K562 (cell line): ENCODE data around the gene CPT1C. TPM values are rescaled to one million over a fixed set of nuclear protein-coding genes. Genes with fewer than 3 reads are reported as not detected.

Experiments
- ARID3A ChIP-seq: IDR thresholded peaks from 2 replicates; pipeline ENCODE4 v1.6.1; 2012; ENCODE audit warnings: low read depth, low read length, improper control_type of control experiment, borderline replicate concordance
- BDP1 ChIP-seq: IDR thresholded peaks from 3 replicates; pipeline ENCODE4 v1.6.1; 2011; ENCODE audit not compliant: insufficient read length, insufficient read depth
- BRF2 ChIP-seq: IDR thresholded peaks from 3 replicates; pipeline ENCODE4 v1.6.1; 2011; ENCODE audit warnings: borderline replicate concordance, mild to moderate bottlenecking; ENCODE audit not compliant: insufficient read length, insufficient read depth
- ELF2 ChIP-seq: fragments of 250-450 bp; sonication (Bioruptor Pico); IDR thresholded peaks from 2 replicates; pipeline ENCODE4 v1.5.0; 2021; ENCODE audit warnings: mild to moderate bottlenecking
- HINFP ChIP-seq: fragments of 450-650 bp; conservative IDR thresholded peaks from 2 replicates; pipeline ENCODE4 v1.6.1; 2016; ENCODE audit warnings: missing genetic modification characterization, low read depth, mild to moderate bottlenecking, control low read depth, missing compliant biosample characterization
- HNRNPL ChIP-seq: fragments of 200-400 bp; formaldehyde crosslinking; IDR thresholded peaks from 2 replicates; pipeline ENCODE4 v1.6.1; 2017; ENCODE audit warnings: low read depth, mild to moderate bottlenecking, low read length
- JUNB ChIP-seq: fragments of 450-650 bp; formaldehyde crosslinking; conservative IDR thresholded peaks from 2 replicates; pipeline ENCODE4 v1.4.0; 2020; ENCODE audit warnings: mild to moderate bottlenecking
- NR1H2 ChIP-seq: sonication (generic); formaldehyde crosslinking; IDR thresholded peaks from 2 replicates; pipeline ENCODE4 v1.4.0; 2020; ENCODE audit warnings: mild to moderate bottlenecking, missing genetic modification reagents
- NRF1 ChIP-seq, 2 experiments: fragments of 450-650 bp; IDR thresholded peaks in 1 of 2; conservative IDR thresholded peaks in 1 of 2; 2 replicates each; pipeline ENCODE4 v1.6.1; 2014; ENCODE audit warnings: mild to moderate bottlenecking in 2 of 2
- PML ChIP-seq: IDR thresholded peaks from 2 replicates; pipeline ENCODE4 v1.6.1; 2012; ENCODE audit warnings: low read length, inconsistent platforms
- RBFOX2 ChIP-seq: fragments of 200-400 bp; formaldehyde crosslinking; IDR thresholded peaks from 2 replicates; pipeline ENCODE4 v1.6.1; 2017; ENCODE audit warnings: low read depth, mild to moderate bottlenecking, low read length, moderate library complexity
- RFX7 ChIP-seq: fragments of 250-450 bp; sonication (Bioruptor Pico); IDR thresholded peaks from 2 replicates; pipeline ENCODE4 v1.5.1; 2021; ENCODE audit warnings: mild to moderate bottlenecking
- SP1 ChIP-seq: sonication (generic); formaldehyde crosslinking; IDR thresholded peaks from 2 replicates; pipeline ENCODE4 v1.8.1; 2022; ENCODE audit warnings: mild to moderate bottlenecking, missing genetic modification reagents
- ZFP1 ChIP-seq: fragments of 450-650 bp; formaldehyde crosslinking; IDR thresholded peaks from 2 replicates; pipeline ENCODE4 v1.4.0; 2020; ENCODE audit warnings: mild to moderate bottlenecking, mixed read lengths
- ZNF143 ChIP-seq: sonication (generic); formaldehyde crosslinking; IDR thresholded peaks from 2 replicates; pipeline ENCODE4 v1.9.0; 2022; ENCODE audit warnings: mild to moderate bottlenecking, missing genetic modification reagents
- ZNF778 ChIP-seq: fragments of 450-650 bp; formaldehyde crosslinking; IDR thresholded peaks from 2 replicates; pipeline ENCODE4 v1.4.0; 2020; ENCODE audit warnings: mild to moderate bottlenecking, moderate library complexity
- polyA plus RNA-seq, 8 experiments: library from polyadenylated mRNA; depleted of rRNA in 4 of 8; stranded (reverse) in 5 of 8; unstranded in 3 of 8; fragments of >200 nt; fragmentation: Nextera tagmentation in 2 of 8; fragmentation: Illumina TruSeq in 1 of 8; extraction: Ambion mirVana in 2 of 8; extraction: Trizol in 1 of 8; gene quantifications; 2 replicates each; pipeline versions ENCODE4 v1.2.1 to v1.2.3, GENCODE V29; 2011 to 2014; ENCODE audit warnings: inconsistent platforms in 1 of 8, missing spikeins in 1 of 8
- total RNA-seq, 7 experiments: library from RNA; depleted of rRNA in 6 of 7; stranded (reverse); fragments of >200 nt in 6 of 7; fragmentation: Illumina TruSeq in 2 of 7; extraction: Trizol in 2 of 7; gene quantifications; 2 replicates each; pipeline versions ENCODE4 v1.2.1 to v1.2.3, GENCODE V29; 2011 to 2021; ENCODE audit warnings: low replicate concordance in 1 of 7
- TF ChIP-seq, protein P1 (sequence below): fragments of 450-650 bp; IDR thresholded peaks from 2 replicates; pipeline ENCODE4 v1.6.1; 2014; ENCODE audit warnings: low read depth, mild to moderate bottlenecking, moderate library complexity, borderline replicate concordance
- TF ChIP-seq, protein P2 (sequence below), 3 experiments: fragments of 200-800 bp in 1 of 3; fragments of 250-450 bp in 1 of 3; fragments of 450-650 bp in 1 of 3; sonication (Bioruptor Pico) in 1 of 3; sonication (Bioruptor generic) in 1 of 3; formaldehyde crosslinking in 1 of 3; IDR thresholded peaks; 2 replicates each; pipeline versions ENCODE4 v1.6.1 to v1.8.0; 2016 to 2022; ENCODE audit warnings: mild to moderate bottlenecking in 2 of 3, missing genetic modification characterization in 2 of 3, missing compliant biosample characterization in 1 of 3, moderate library complexity in 1 of 3

CPT1C gene
- total and polyA plus RNA-seq, 9 of the 15 experiments (the other 6 are each of a cell fraction or from before 2014, with no cell fraction given), result 1.9 to 12.3 (median 3.0) TPM

DNA sequence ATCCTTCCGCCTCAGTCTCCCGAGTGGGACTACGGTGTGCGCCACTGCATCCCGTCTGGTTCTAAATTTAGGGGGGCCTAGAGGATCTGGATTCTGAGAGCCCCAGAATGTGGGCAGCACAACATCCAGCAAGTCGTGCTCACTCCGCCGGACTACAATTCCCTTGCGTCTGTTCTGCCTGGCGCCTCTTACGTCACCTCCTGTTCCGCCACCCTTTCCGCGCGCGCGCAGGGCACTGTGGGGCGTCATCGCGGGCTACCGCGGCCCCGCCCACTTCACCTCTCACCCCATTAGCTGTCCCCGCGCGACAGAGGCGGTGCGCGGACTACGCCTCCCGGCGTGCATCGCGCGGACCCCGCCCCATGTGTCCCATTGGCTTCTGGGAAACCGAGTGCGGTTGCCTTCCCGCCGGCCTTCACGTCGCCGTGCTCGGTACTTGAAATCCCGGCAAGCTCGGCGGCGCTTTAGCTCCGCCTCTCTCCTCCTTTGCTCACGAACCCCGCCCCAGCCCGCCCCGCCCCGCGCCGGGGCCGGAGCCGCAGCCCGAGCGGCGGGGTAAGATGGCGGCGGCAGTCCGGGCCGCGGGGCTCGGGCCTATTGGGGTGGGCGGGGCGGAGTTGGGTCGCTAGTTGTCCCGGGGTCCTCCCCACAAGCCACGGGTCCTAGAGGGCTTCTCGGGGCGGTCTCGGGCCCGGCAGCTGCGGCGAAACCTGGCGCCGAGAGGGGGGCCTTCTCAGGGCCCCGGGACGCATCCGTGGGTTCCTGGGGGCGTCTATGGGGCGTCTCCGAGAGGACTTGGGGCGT, 49.0 kb upstream of the CPT1C start, which contains the start of gene SCAF1 (continued):
- TF ChIP-seq, protein P1, sequence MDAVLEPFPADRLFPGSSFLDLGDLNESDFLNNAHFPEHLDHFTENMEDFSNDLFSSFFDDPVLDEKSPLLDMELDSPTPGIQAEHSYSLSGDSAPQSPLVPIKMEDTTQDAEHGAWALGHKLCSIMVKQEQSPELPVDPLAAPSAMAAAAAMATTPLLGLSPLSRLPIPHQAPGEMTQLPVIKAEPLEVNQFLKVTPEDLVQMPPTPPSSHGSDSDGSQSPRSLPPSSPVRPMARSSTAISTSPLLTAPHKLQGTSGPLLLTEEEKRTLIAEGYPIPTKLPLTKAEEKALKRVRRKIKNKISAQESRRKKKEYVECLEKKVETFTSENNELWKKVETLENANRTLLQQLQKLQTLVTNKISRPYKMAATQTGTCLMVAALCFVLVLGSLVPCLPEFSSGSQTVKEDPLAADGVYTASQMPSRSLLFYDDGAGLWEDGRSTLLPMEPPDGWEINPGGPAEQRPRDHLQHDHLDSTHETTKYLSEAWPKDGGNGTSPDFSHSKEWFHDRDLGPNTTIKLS, result peak; percentile 95
- TF ChIP-seq ZFP1 (CRISPR knock-in tag) (no peak), ZNF778 (CRISPR knock-in tag) (no peak), JUNB (CRISPR knock-in tag) (no peak), HINFP (no peak), SP1 (CRISPR knock-in tag) (peak; percentile 100), ELF2 (CRISPR knock-in tag) (no peak), ARID3A (no peak), PML (peak; percentile 62), RFX7 (CRISPR knock-in tag) (no peak), BDP1 (no peak), HNRNPL (no peak), NR1H2 (no peak), ZNF143 (CRISPR knock-in tag) (peak; percentile 97), RBFOX2 (peak; percentile 92), BRF2 (no peak), NRF1 (conservative IDR thresholded peaks at IDR 0.05 in 1 of 2, IDR thresholded peaks at IDR 0.05 in 1 of 2) (peak; percentile 95 to 96)
- TF ChIP-seq, protein P2, sequence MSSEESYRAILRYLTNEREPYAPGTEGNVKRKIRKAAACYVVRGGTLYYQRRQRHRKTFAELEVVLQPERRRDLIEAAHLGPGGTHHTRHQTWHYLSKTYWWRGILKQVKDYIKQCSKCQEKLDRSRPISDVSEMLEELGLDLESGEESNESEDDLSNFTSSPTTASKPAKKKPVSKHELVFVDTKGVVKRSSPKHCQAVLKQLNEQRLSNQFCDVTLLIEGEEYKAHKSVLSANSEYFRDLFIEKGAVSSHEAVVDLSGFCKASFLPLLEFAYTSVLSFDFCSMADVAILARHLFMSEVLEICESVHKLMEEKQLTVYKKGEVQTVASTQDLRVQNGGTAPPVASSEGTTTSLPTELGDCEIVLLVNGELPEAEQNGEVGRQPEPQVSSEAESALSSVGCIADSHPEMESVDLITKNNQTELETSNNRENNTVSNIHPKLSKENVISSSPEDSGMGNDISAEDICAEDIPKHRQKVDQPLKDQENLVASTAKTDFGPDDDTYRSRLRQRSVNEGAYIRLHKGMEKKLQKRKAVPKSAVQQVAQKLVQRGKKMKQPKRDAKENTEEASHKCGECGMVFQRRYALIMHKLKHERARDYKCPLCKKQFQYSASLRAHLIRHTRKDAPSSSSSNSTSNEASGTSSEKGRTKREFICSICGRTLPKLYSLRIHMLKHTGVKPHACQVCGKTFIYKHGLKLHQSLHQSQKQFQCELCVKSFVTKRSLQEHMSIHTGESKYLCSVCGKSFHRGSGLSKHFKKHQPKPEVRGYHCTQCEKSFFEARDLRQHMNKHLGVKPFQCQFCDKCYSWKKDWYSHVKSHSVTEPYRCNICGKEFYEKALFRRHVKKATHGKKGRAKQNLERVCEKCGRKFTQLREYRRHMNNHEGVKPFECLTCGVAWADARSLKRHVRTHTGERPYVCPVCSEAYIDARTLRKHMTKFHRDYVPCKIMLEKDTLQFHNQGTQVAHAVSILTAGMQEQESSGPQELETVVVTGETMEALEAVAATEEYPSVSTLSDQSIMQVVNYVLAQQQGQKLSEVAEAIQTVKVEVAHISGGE (CRISPR knock-in tag; IDR thresholded peaks at IDR 0.05), result peak in 1 of 3 experiments; percentile 91; a peak in 3 of 6 replicates
